HEK293T (cell line): Measurements from ENCODE around the gene PPIA.
"Not testable (repeated sequence)": the region's sequence is repeated elsewhere in the genome, so short reads cannot be mapped to it uniquely, and the experiment has no call there.

ENCODE experiments used
- CTCF ChIA-PET: fragments of 350-600 bp; formaldehyde crosslinking; extraction: SDS; loops from one replicate; lab custom pipeline; 2021; ENCODE audit warnings: antibody characterized with exemption, inconsistent platforms; lab: Yijun Ruan, JAX
- POLR2A ChIA-PET: fragments of 350-600 bp; formaldehyde crosslinking; extraction: SDS; loops from one replicate; lab custom pipeline; 2020; ENCODE audit warnings: antibody characterized with exemption, inconsistent platforms; lab: Yijun Ruan, JAX
- DNase-seq: peaks from one replicate; pipeline ENCODE4 v3.0.0; 2012; ENCODE audit warnings: mixed read lengths; ENCODE audit errors: extremely low spot score
- ARNT ChIP-seq: fragments of 450-650 bp; IDR thresholded peaks from 2 replicates; pipeline ENCODE4 v1.6.1; 2017; ENCODE audit warnings: mild to moderate bottlenecking
- BHLHE40 ChIP-seq: fragments of 450-650 bp; IDR thresholded peaks from 2 replicates; pipeline ENCODE4 v1.6.1; 2016; ENCODE audit warnings: mild to moderate bottlenecking, moderate library complexity, borderline replicate concordance
- CTBP1 ChIP-seq: fragments of 450-650 bp; IDR thresholded peaks from 2 replicates; pipeline ENCODE4 v1.6.1; 2016; ENCODE audit warnings: borderline replicate concordance
- ELF4 ChIP-seq: fragments of 450-650 bp; IDR thresholded peaks from 2 replicates; pipeline ENCODE4 v1.6.1; 2017; ENCODE audit warnings: antibody characterized with exemption
- FOXA1 ChIP-seq: fragments of 450-650 bp; IDR thresholded peaks from 2 replicates; pipeline ENCODE4 v1.6.1; 2016; ENCODE audit warnings: mild to moderate bottlenecking
- FOXK2 ChIP-seq: fragments of 450-650 bp; IDR thresholded peaks from 2 replicates; pipeline ENCODE4 v1.6.1; 2016; ENCODE audit warnings: mild to moderate bottlenecking
- FOXM1 ChIP-seq: fragments of 450-650 bp; IDR thresholded peaks from 2 replicates; pipeline ENCODE4 v1.6.1; 2017; ENCODE audit warnings: mild to moderate bottlenecking, borderline replicate concordance
- HDGF ChIP-seq: fragments of 450-650 bp; IDR thresholded peaks from 2 replicates; pipeline ENCODE4 v1.6.1; 2017; ENCODE audit warnings: antibody characterized with exemption, borderline replicate concordance
- L3MBTL2 ChIP-seq: fragments of 450-650 bp; conservative IDR thresholded peaks from 2 replicates; pipeline ENCODE4 v1.6.1; 2016; ENCODE audit warnings: mild to moderate bottlenecking
- LEF1 ChIP-seq: fragments of 450-650 bp; IDR thresholded peaks from 2 replicates; pipeline ENCODE4 v1.6.1; 2017; ENCODE audit warnings: mild to moderate bottlenecking, borderline replicate concordance
- NFRKB ChIP-seq: fragments of 450-650 bp; IDR thresholded peaks from 2 replicates; pipeline ENCODE4 v1.6.1; 2016; ENCODE audit warnings: mild to moderate bottlenecking, moderate library complexity
- PKNOX1 ChIP-seq: fragments of 450-650 bp; IDR thresholded peaks from 2 replicates; pipeline ENCODE4 v1.6.1; 2016
- SP1 ChIP-seq: fragments of 450-650 bp; IDR thresholded peaks from 2 replicates; pipeline ENCODE4 v1.6.1; 2017
- SUZ12 ChIP-seq: fragments of 450-650 bp; IDR thresholded peaks from 2 replicates; pipeline ENCODE4 v1.6.1; 2016; ENCODE audit warnings: mild to moderate bottlenecking
- TARDBP ChIP-seq: fragments of 450-650 bp; IDR thresholded peaks from 2 replicates; pipeline ENCODE4 v1.6.1; 2016
- ZNF384 ChIP-seq: fragments of 450-650 bp; IDR thresholded peaks from 2 replicates; pipeline ENCODE4 v1.6.1; 2016

The PPIA gene

GRCh38 chr7:44771358-44771757 lies 25.1 kb upstream of the PPIA start:
- no peak for DNase-seq
- CTCF ChIA-PET, result no interaction called here
- POLR2A ChIA-PET, result interaction anchor here (0.6 to 1.1 kb wide), 2 partner anchors 77 to 139 kb away, joined by 3 read pairs; partner anchors contain the start of gene H2AZ2
- no peak for TF ChIP-seq FOXM1

GRCh38 chr7:44772440-44772839 lies 24.0 kb upstream of the PPIA start:
- TF ChIP-seq HDGF (no peak), CTBP1 (no peak), ARNT (no peak), ELF4 (no peak), BHLHE40 (no peak), SP1 (no peak), FOXA1 (no peak), SUZ12 (no peak), FOXK2 (no peak), ZNF384 (no peak), L3MBTL2 (no peak), FOXM1 (no peak), PKNOX1 (no peak), LEF1 (no peak), TARDBP (no peak)
- CTCF ChIA-PET, result interaction anchor here (0.6 kb wide), 1 partner anchor 13 kb away, joined by 3 read pairs; no protein-coding TSS in a partner anchor
- DNase-seq, result no peak
- POLR2A ChIA-PET, result no interaction called here

GRCh38 chr7:44772867-44773266 lies 23.6 kb upstream of the PPIA start:
- ChIA-PET CTCF (no interaction called here), POLR2A (no interaction called here)
- TF ChIP-seq SP1, result no peak
- no peak for DNase-seq

- ChIA-PET POLR2A (interaction anchor here (0.8 kb wide), 1 partner anchor 74 kb away, joined by 4 read pairs; the partner anchor contains the start of gene H2AZ2), CTCF (interaction anchor here (0.6 kb wide), 1 partner anchor 166 kb away, joined by 3 read pairs; no protein-coding TSS in a partner anchor)
- DNase-seq, result not testable (repeated sequence)
These were observed 22.0 kb upstream of the PPIA start for GRCh38 chr7:44774486-44774885.

- ChIA-PET CTCF (no interaction called here), POLR2A (no interaction called here)
- DNase-seq, result no peak
- TF ChIP-seq PKNOX1 (no peak), NFRKB (no peak), TARDBP (no peak), L3MBTL2 (no peak), SUZ12 (no peak), HDGF (no peak), ARNT (no peak), FOXM1 (no peak), CTBP1 (no peak), ZNF384 (no peak), BHLHE40 (no peak), FOXK2 (no peak), SP1 (no peak), LEF1 (no peak), ELF4 (no peak), FOXA1 (no peak)
These were observed 20.9 kb upstream of the PPIA start for GRCh38 chr7:44775383-44776107.

- POLR2A ChIA-PET, result no interaction called here
- CTCF ChIA-PET, result no interaction called here
- no peak for TF ChIP-seq LEF1
- TF ChIP-seq PKNOX1, result no peak
- no peak for TF ChIP-seq FOXA1
- no peak for TF ChIP-seq HDGF
- TF ChIP-seq TARDBP, result no peak
- no peak for TF ChIP-seq FOXM1
- no peak for TF ChIP-seq FOXK2
- no peak for TF ChIP-seq ELF4
- TF ChIP-seq CTBP1, result no peak
- no peak for TF ChIP-seq SUZ12
- no peak for TF ChIP-seq ZNF384
- no peak for TF ChIP-seq L3MBTL2
- TF ChIP-seq SP1, result no peak
- no peak for TF ChIP-seq BHLHE40
- no peak for TF ChIP-seq NFRKB
- no peak for TF ChIP-seq ARNT
- no peak for DNase-seq
These were observed 20.3 kb upstream of the PPIA start for GRCh38 chr7:44776211-44776610.

- POLR2A ChIA-PET, result no interaction called here
- CTCF ChIA-PET, result no interaction called here
- TF ChIP-seq ZNF384 (no peak), FOXK2 (no peak), SUZ12 (no peak), HDGF (no peak), L3MBTL2 (no peak), BHLHE40 (no peak), TARDBP (no peak), NFRKB (no peak), ELF4 (no peak), FOXA1 (no peak), LEF1 (no peak), FOXM1 (no peak), CTBP1 (no peak)
- no peak for DNase-seq
These were observed 14.0 kb upstream of the PPIA start for GRCh38 chr7:44782460-44782859.
